ENCODE results near the gene LATS2.

DNA sequence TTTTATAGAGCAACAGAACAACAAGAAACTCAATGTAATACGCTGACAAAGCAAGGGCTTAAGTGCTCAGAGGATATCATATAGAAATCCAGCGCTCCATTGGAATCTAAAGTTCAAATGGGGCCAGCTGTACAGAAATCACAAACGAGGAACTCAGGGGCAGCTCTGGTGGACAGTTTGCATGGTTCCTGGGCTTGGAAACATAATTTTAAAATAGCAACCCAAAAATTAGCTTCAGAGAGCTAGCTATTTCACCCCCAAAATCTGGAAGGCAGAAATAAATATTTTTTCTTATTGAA is 19.2 kb upstream of the LATS2 start:
- TF ChIP-seq, protein P1, sequence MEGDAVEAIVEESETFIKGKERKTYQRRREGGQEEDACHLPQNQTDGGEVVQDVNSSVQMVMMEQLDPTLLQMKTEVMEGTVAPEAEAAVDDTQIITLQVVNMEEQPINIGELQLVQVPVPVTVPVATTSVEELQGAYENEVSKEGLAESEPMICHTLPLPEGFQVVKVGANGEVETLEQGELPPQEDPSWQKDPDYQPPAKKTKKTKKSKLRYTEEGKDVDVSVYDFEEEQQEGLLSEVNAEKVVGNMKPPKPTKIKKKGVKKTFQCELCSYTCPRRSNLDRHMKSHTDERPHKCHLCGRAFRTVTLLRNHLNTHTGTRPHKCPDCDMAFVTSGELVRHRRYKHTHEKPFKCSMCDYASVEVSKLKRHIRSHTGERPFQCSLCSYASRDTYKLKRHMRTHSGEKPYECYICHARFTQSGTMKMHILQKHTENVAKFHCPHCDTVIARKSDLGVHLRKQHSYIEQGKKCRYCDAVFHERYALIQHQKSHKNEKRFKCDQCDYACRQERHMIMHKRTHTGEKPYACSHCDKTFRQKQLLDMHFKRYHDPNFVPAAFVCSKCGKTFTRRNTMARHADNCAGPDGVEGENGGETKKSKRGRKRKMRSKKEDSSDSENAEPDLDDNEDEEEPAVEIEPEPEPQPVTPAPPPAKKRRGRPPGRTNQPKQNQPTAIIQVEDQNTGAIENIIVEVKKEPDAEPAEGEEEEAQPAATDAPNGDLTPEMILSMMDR (IDR thresholded peaks at IDR 0.05; ENCODE audit: borderline replicate concordance, extremely low read depth, low read length, poor library complexity, severe bottlenecking), result no peak
- TF ChIP-seq EZH2 (IDR thresholded peaks at IDR 0.05; ENCODE audit: borderline replicate concordance, low read depth, low read length, severe bottlenecking), result no peak

Data from DND-41 (cell line).